ENCODE results near the gene CCDC142.

Gene CCDC142

GRCh38 chr2:74424139-74424992 lies 58.4 kb downstream of the CCDC142 start:
- H3K9me3 ChIP-seq (replicated peaks; ENCODE audit: insufficient read depth, low read length), result no peaks in the 10 kb centered on the region
- no peak for DNase-seq
- H3F3A ChIP-seq (ENCODE audit: insufficient read depth, low read length), result peaks cover 8% of the 10 kb centered on the region; the same call in 1 of the 2 replicates
- H3K4me1 ChIP-seq (ENCODE audit: low read length), result peaks cover 10% of the 10 kb centered on the region
- H3K27ac ChIP-seq (ENCODE audit: low read length), result no peak overlapping the region
- no peak overlapping the region for H3K4me3 ChIP-seq (ENCODE audit: low read length)
- no peaks in the 10 kb centered on the region for H4K20me1 ChIP-seq (ENCODE audit: insufficient read depth, low read length)
- H3K79me2 ChIP-seq (ENCODE audit: low read length), result no peaks in the 10 kb centered on the region
- H3K36me3 ChIP-seq (replicated peaks; ENCODE audit: insufficient read depth, low read length), result no peaks in the 10 kb centered on the region
- H3K27me3 ChIP-seq (replicated peaks; ENCODE audit: insufficient read depth, low read length), result no peaks in the 10 kb centered on the region
- no peak overlapping the region for H2AFZ ChIP-seq (ENCODE audit: low read length)
- H3K9ac ChIP-seq (ENCODE audit: low read length), result no peak overlapping the region
- TF ChIP-seq EZH2phosphoT487 (IDR thresholded peaks at IDR 0.05; ENCODE audit: low read length) (no peak), EZH2 (optimal IDR thresholded peaks at IDR 0.05; ENCODE audit: low read depth, low read length) (no peak), CTCF (IDR thresholded peaks at IDR 0.05; ENCODE audit: low read length) (no peak)
- H3K9me2 ChIP-seq (replicated peaks; ENCODE audit: insufficient read depth, low read length), result no peaks in the 10 kb centered on the region
- H3K4me2 ChIP-seq (ENCODE audit: low read depth, low read length), result no peak overlapping the region

Measured in MM.1S (cell line).